Mesenchymal stem cell (in vitro differentiated cells and primary cell): Measurements from ENCODE around the gene STK10.

Experiments used
- DNase-seq: peaks from one replicate; pipeline ENCODE4 v3.0.0-alpha.2; 2013
- H2AFZ ChIP-seq: one replicate; pipeline ENCODE4 v1.6.1; 2013; ENCODE audit warnings: low read depth, mild to moderate bottlenecking, control low read depth, inconsistent platforms, low read length, moderate library complexity
- H2AK5ac ChIP-seq: 2 replicates; pipeline ENCODE4 v1.6.1; 2013; ENCODE audit warnings: low read length, moderate library complexity, mild to moderate bottlenecking, inconsistent platforms; ENCODE audit not compliant: severe bottlenecking
- H2BK120ac ChIP-seq: one replicate; pipeline ENCODE4 v1.6.1; 2013; ENCODE audit warnings: low read depth, mild to moderate bottlenecking, inconsistent platforms, low read length, moderate library complexity
- H2BK12ac ChIP-seq, 2 experiments: one replicate each; pipeline ENCODE4 v1.6.1; 2013; ENCODE audit warnings: inconsistent platforms in 2 of 2, low read length in 2 of 2, mild to moderate bottlenecking in 2 of 2, moderate library complexity in 2 of 2, control low read depth in 1 of 2
- H2BK15ac ChIP-seq: one replicate; pipeline ENCODE4 v1.6.1; 2013; ENCODE audit warnings: mild to moderate bottlenecking, low read depth, inconsistent platforms; ENCODE audit not compliant: poor library complexity, severe bottlenecking
- H2BK5ac ChIP-seq: 2 replicates; pipeline ENCODE4 v1.6.1; 2013; ENCODE audit warnings: low read depth, mild to moderate bottlenecking, low read length, control low read depth, inconsistent platforms; ENCODE audit not compliant: poor library complexity, severe bottlenecking
- H3K14ac ChIP-seq, 2 experiments: one replicate each; pipeline ENCODE4 v1.6.1; 2013; ENCODE audit warnings: inconsistent platforms in 2 of 2, low read length in 2 of 2, control low read depth in 1 of 2, mild to moderate bottlenecking in 1 of 2, moderate library complexity in 1 of 2
- H3K18ac ChIP-seq, 2 experiments: one replicate each; pipeline ENCODE4 v1.6.1; 2013; ENCODE audit warnings: inconsistent platforms in 2 of 2, low read length in 2 of 2, control low read depth in 1 of 2, low read depth in 1 of 2, mild to moderate bottlenecking in 1 of 2
- H3K23ac ChIP-seq, 2 experiments: one replicate each; pipeline ENCODE4 v1.6.1; 2013; ENCODE audit warnings: inconsistent platforms in 2 of 2, low read length in 2 of 2, mild to moderate bottlenecking in 2 of 2, moderate library complexity in 2 of 2, control low read depth in 1 of 2
- H3K27ac ChIP-seq: 2 replicates; pipeline ENCODE4 v1.5.1; 2013; ENCODE audit warnings: mild to moderate bottlenecking, moderate library complexity, low read length, control low read depth, inconsistent platforms; ENCODE audit not compliant: poor library complexity, severe bottlenecking
- H3K27me3 ChIP-seq, 2 experiments: 2 replicates each; pipeline versions ENCODE4 v1.6.1 to v1.7.0; 2013; ENCODE audit warnings: low read length in 2 of 2, mild to moderate bottlenecking in 2 of 2, moderate library complexity in 2 of 2, control low read depth in 1 of 2, inconsistent platforms in 1 of 2; ENCODE audit not compliant: control insufficient read depth in 1 of 2, insufficient read depth in 1 of 2
- H3K36me3 ChIP-seq, 2 experiments: 2 replicates each; pipeline versions ENCODE4 v1.6.1 to v1.7.0; 2013; ENCODE audit warnings: low read length in 2 of 2, control low read depth in 1 of 2, inconsistent platforms in 1 of 2, low read depth in 1 of 2, mild to moderate bottlenecking in 1 of 2; ENCODE audit not compliant: insufficient read depth in 2 of 2, control insufficient read depth in 1 of 2
- H3K4ac ChIP-seq, 2 experiments: one replicate each; pipeline ENCODE4 v1.6.1; 2013; ENCODE audit warnings: inconsistent platforms in 2 of 2, low read length in 2 of 2, mild to moderate bottlenecking in 2 of 2, moderate library complexity in 2 of 2, control low read depth in 1 of 2, low read depth in 1 of 2
- H3K4me1 ChIP-seq: 2 replicates; pipeline ENCODE4 v1.6.1; 2013; ENCODE audit warnings: low read depth, low read length, control low read depth; ENCODE audit not compliant: control insufficient read depth, insufficient read depth
- H3K4me2 ChIP-seq: 2 replicates; pipeline ENCODE4 v1.6.1; 2013; ENCODE audit warnings: low read length, mild to moderate bottlenecking, inconsistent platforms; ENCODE audit not compliant: poor library complexity, severe bottlenecking
- H3K4me3 ChIP-seq, 2 experiments: 2 replicates each; pipeline versions ENCODE4 v1.5.1 to v1.7.0; 2013; ENCODE audit warnings: low read length in 2 of 2, mild to moderate bottlenecking in 2 of 2, control low read depth in 1 of 2, low read depth in 1 of 2; ENCODE audit not compliant: insufficient read depth in 1 of 2
- H3K79me1 ChIP-seq: replicated peaks from 2 replicates; pipeline ENCODE4 v1.6.1; 2013; ENCODE audit warnings: mild to moderate bottlenecking, control low read depth, low read length, inconsistent platforms; ENCODE audit not compliant: poor library complexity, severe bottlenecking
- H3K9ac ChIP-seq: 2 replicates; pipeline ENCODE4 v1.7.0; 2013; ENCODE audit warnings: mild to moderate bottlenecking, low read length, moderate library complexity
- H3K9me3 ChIP-seq: 2 replicates; pipeline ENCODE4 v1.7.0; 2013; ENCODE audit warnings: mild to moderate bottlenecking, low read length; ENCODE audit not compliant: control insufficient read depth
- H4K8ac ChIP-seq: one replicate; pipeline ENCODE4 v1.6.1; 2013; ENCODE audit warnings: inconsistent platforms, mild to moderate bottlenecking, low read length, moderate library complexity
- H4K91ac ChIP-seq: one replicate; pipeline ENCODE4 v1.6.1; 2013; ENCODE audit warnings: mild to moderate bottlenecking, low read length, inconsistent platforms
- WGBS: methylation state at CpG from one replicate; pipeline ENCODE4 v1.1.7; 2013; ENCODE audit warnings: mixed read lengths; 5-methylcytosine and 5-hydroxymethylcytosine counted together

The STK10 gene

DNA sequence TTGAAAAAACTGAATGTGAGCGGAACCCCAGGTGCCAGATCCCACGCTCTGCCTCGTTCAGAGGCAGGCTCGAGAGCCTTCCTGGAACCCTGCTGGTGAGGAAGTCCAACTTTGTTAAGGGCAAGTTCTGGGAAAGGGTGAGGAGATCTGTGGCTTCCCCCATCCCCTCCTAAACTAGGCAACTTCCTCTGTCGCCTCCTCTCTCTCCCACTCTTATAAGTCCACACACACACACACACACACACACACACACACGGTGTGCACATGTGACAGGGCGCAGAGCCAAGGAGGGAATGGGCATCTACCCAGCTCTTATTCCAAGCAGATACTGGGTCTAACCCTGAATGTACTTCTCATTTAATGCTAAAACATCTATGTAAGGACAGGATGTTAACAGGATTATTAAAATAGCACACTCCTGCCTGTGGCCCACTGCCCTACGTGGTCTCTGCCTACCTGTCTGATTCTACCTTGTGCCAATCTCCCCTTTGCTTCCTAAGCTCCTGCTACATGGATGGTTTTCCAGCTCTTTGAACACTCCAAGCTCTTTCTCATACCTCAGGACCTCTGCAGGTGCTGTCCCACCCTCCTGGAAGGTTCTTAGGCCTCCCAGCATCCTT is 109.2 kb downstream of the STK10 start:
- H3K27ac ChIP-seq, result no peak overlapping the region
- 87% methylated on average over 7 of the region's 8 CpGs for WGBS
- H4K8ac ChIP-seq, result no peak overlapping the region
- H3K18ac ChIP-seq, result no peak overlapping the region
- H3K9ac ChIP-seq, result no peak overlapping the region
- H3K14ac ChIP-seq, result no peak overlapping the region
- H3K9me3 ChIP-seq, result no peaks in the 10 kb centered on the region
- H2BK15ac ChIP-seq, result no peak overlapping the region
- no peak overlapping the region for H3K4me2 ChIP-seq
- no peak overlapping the region for H3K4me3 ChIP-seq
- H4K91ac ChIP-seq, result no peak overlapping the region
- H3K36me3 ChIP-seq, result peaks cover 28 to 66% of the 10 kb centered on the region in 2 experiments
- H2BK12ac ChIP-seq, result no peak overlapping the region
- peak overlapping the region in 1 of 2 experiments; percentile 26 for H3K4ac ChIP-seq
- H2BK120ac ChIP-seq, result no peak overlapping the region
- no peak for DNase-seq
- H2BK5ac ChIP-seq, result no peak overlapping the region
- peaks cover 10% of the 10 kb centered on the region for H3K79me1 ChIP-seq
- H2AFZ ChIP-seq, result no peak overlapping the region
- H3K27me3 ChIP-seq, result no peaks in the 10 kb centered on the region
- H3K23ac ChIP-seq, result no peak overlapping the region
- peaks cover 16% of the 10 kb centered on the region for H3K4me1 ChIP-seq
- H2AK5ac ChIP-seq, result no peak overlapping the region

DNA sequence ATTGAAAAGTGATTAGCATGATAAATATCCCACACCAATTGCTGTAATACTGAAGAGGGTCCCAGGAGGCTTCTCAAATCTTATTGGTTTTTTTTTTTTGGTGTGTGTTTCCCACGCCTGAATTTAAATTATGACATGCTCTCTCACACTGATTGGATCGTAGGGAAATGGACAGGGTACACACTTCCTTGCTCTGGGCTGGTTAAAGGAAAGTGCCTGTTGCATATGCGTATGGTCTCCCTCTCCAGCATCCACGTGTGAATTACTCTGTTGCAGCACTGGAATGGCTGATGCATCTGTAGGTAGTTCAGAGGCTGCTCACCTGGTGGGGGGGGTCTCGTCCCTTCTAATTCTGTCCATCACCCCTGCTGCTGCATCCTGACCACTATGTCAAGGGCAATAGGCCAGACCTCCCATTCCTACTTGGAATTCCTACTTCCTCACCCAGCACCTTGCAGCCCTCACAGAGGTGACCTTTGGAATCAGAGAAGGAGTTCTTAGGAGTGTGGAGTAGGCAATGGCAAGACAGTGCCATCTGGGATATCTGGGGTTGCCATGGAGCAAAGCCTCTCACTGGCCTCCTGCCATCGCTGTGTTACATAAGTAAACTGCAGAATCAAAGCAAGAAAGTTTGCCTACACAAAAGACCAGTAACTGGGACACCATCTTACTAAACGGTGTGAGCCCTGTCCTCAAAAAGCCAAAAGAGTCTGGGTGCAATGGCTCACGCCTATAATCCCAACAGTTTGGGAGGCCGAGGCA is 110.2 kb downstream of the STK10 start:
- H2AFZ ChIP-seq, result no peak overlapping the region
- peaks cover 10% of the 10 kb centered on the region for H3K79me1 ChIP-seq
- no peak overlapping the region for H2BK15ac ChIP-seq
- no peak overlapping the region for H3K4me3 ChIP-seq
- H3K9me3 ChIP-seq, result no peaks in the 10 kb centered on the region
- H3K4me2 ChIP-seq, result no peak overlapping the region
- no peaks in the 10 kb centered on the region for H3K27me3 ChIP-seq
- 91% methylated on average over 9 of the region's 9 CpGs for WGBS
- no peak overlapping the region for H4K91ac ChIP-seq
- H3K18ac ChIP-seq, result no peak overlapping the region
- no peak overlapping the region for H2BK12ac ChIP-seq
- H3K36me3 ChIP-seq, result peaks cover 27 to 64% of the 10 kb centered on the region in 2 experiments
- H2AK5ac ChIP-seq, result no peak overlapping the region
- no peak overlapping the region for H2BK120ac ChIP-seq
- H4K8ac ChIP-seq, result no peak overlapping the region
- H3K9ac ChIP-seq, result peak overlapping the region; percentile 44
- peak overlapping the region; percentile 24 for H3K27ac ChIP-seq
- peaks cover 16% of the 10 kb centered on the region for H3K4me1 ChIP-seq
- H3K14ac ChIP-seq, result no peak overlapping the region
- no peak overlapping the region for H2BK5ac ChIP-seq
- no peak for DNase-seq
- H3K23ac ChIP-seq, result no peak overlapping the region
- no peak overlapping the region for H3K4ac ChIP-seq

DNA sequence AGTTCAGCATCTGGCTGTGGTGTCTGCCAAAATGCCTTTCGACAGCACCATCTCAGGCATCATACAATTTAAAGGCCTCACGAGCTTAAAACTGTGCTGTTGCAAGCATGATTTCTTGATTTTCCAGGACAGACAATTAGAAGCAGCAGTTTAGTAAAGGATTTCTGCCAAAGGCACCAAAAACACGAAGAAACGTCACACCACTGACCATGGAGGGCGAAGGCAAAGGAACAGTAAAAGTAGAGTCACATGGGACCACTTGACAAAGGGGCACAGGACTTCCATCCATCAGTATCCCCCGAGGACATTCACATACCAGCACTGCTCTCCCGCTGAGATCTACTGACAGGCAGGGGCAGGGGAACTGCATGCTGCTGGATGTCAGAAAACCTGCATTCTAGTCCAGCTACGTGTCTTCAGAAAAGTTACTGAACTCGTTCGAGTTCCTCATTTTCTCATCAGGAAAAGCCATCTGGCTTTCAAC is 111.2 kb downstream of the STK10 start:
- Histone ChIP-seq H3K4ac (no peak overlapping the region), H3K9me3 (no peaks in the 10 kb centered on the region), H2BK120ac (no peak overlapping the region), H2BK15ac (no peak overlapping the region), H3K27me3 (no peaks in the 10 kb centered on the region), H3K23ac (no peak overlapping the region), H3K4me1 (peaks cover 16% of the 10 kb centered on the region), H2AK5ac (no peak overlapping the region), H3K79me1 (peaks cover 8% of the 10 kb centered on the region), H3K27ac (peak overlapping the region; percentile 48), H3K4me3 (peak overlapping the region in 1 of 2 experiments; percentile 45), H3K4me2 (no peak overlapping the region), H3K36me3 (peaks cover 16 to 54% of the 10 kb centered on the region in 2 experiments), H3K14ac (no peak overlapping the region), H2BK5ac (no peak overlapping the region), H4K8ac (no peak overlapping the region), H3K18ac (peak overlapping the region in 1 of 2 experiments; percentile 26), H4K91ac (no peak overlapping the region), H3K9ac (peak overlapping the region; percentile 44), H2BK12ac (no peak overlapping the region), H2AFZ (no peak overlapping the region)
- 66% methylated on average over 10 of the region's 10 CpGs for WGBS
- peak; percentile 57 for DNase-seq

DNA sequence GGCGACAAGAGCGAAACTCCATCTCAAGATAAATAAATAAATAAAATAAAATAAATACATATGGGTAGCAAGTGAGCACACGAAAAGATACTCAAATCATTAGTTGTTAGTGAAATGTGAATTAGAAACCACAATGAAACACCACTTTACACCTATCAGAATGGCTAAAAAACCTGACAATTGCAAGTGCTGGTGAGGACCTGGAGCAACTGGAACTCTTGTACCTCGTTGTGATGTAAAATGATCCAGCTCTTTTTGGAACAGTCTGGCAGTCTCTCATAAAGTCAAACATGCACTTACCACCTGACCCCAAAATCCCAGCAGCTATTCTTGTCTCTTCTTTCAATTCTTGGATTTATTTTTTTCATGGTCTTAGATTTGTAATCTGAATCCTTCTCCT is 112.4 kb downstream of the STK10 start:
- Histone ChIP-seq H3K4me3 (no peak overlapping the region), H2BK15ac (no peak overlapping the region), H3K4me2 (no peak overlapping the region), H4K8ac (no peak overlapping the region), H3K4ac (no peak overlapping the region), H3K79me1 (peaks cover 8% of the 10 kb centered on the region), H3K14ac (no peak overlapping the region), H3K9ac (no peak overlapping the region), H3K4me1 (peaks cover 16% of the 10 kb centered on the region), H2AK5ac (no peak overlapping the region), H3K18ac (no peak overlapping the region), H3K23ac (no peak overlapping the region), H4K91ac (no peak overlapping the region), H3K27me3 (no peaks in the 10 kb centered on the region), H3K27ac (no peak overlapping the region), H2BK5ac (no peak overlapping the region), H2AFZ (no peak overlapping the region), H3K9me3 (no peaks in the 10 kb centered on the region), H2BK120ac (no peak overlapping the region), H3K36me3 (peaks cover 11 to 52% of the 10 kb centered on the region in 2 experiments), H2BK12ac (no peak overlapping the region)
- no peak for DNase-seq
- 94% methylated on average over 1 of the region's 4 CpGs for WGBS
